Mesendoderm (in vitro differentiated cells): ENCODE data around the gene CLDN9.

Source experiments
- DNase-seq: peaks from one replicate; pipeline ENCODE4 v3.0.0; 2013
- H2AK5ac ChIP-seq: 2 replicates; pipeline ENCODE4 v1.6.1; 2013; ENCODE audit warnings: low read length, inconsistent platforms
- H2BK120ac ChIP-seq: 2 replicates; pipeline ENCODE4 v1.6.1; 2013; ENCODE audit warnings: low read depth, mild to moderate bottlenecking, low read length, moderate library complexity, mixed read lengths
- H2BK15ac ChIP-seq: replicated peaks from 2 replicates; pipeline ENCODE4 v1.6.1; 2013; ENCODE audit warnings: low read depth, mild to moderate bottlenecking, moderate library complexity
- H2BK5ac ChIP-seq: 2 replicates; pipeline ENCODE4 v1.6.1; 2013; ENCODE audit warnings: low read length, inconsistent platforms
- H3K18ac ChIP-seq: 2 replicates; pipeline ENCODE4 v1.6.1; 2013; ENCODE audit warnings: mild to moderate bottlenecking, low read length, mixed read lengths
- H3K23ac ChIP-seq: one replicate; pipeline ENCODE4 v1.6.1; 2013; ENCODE audit warnings: low read length
- H3K27ac ChIP-seq: 2 replicates; pipeline ENCODE4 v1.5.1; 2013; ENCODE audit warnings: low read depth, mild to moderate bottlenecking, inconsistent platforms, low read length, moderate library complexity
- H3K27me3 ChIP-seq: 2 replicates; pipeline ENCODE4 v1.6.1; 2013; ENCODE audit warnings: low read length, control low read depth, mild to moderate bottlenecking, inconsistent platforms; ENCODE audit not compliant: insufficient read depth, poor library complexity
- H3K36me3 ChIP-seq: 2 replicates; pipeline ENCODE4 v1.6.1; 2013; ENCODE audit warnings: low read length, inconsistent platforms; ENCODE audit not compliant: control insufficient read depth, insufficient read depth
- H3K4ac ChIP-seq: one replicate; pipeline ENCODE4 v1.6.1; 2013; ENCODE audit warnings: low read depth, mild to moderate bottlenecking, low read length, moderate library complexity
- H3K4me1 ChIP-seq: 2 replicates; pipeline ENCODE4 v1.6.1; 2013; ENCODE audit warnings: low read depth, low read length, inconsistent platforms; ENCODE audit not compliant: control insufficient read depth
- H3K4me2 ChIP-seq: 2 replicates; pipeline ENCODE4 v1.6.1; 2013; ENCODE audit warnings: low read length
- H3K4me3 ChIP-seq: 2 replicates; pipeline ENCODE4 v1.5.1; 2013; ENCODE audit warnings: mild to moderate bottlenecking, low read length
- H3K56ac ChIP-seq: one replicate; pipeline ENCODE4 v1.6.1; 2013; ENCODE audit warnings: low read length
- H3K79me1 ChIP-seq: 2 replicates; pipeline ENCODE4 v1.6.1; 2013; ENCODE audit warnings: low read length, inconsistent platforms
- H3K79me2 ChIP-seq: 2 replicates; pipeline ENCODE4 v1.6.1; 2013; ENCODE audit warnings: mild to moderate bottlenecking, low read length; ENCODE audit not compliant: control insufficient read depth, insufficient read depth
- H3K9ac ChIP-seq: 2 replicates; pipeline ENCODE4 v1.6.1; 2013; ENCODE audit warnings: low read length, inconsistent platforms
- H4K5ac ChIP-seq: one replicate; pipeline ENCODE4 v1.6.1; 2013; ENCODE audit warnings: low read length
- H4K8ac ChIP-seq: one replicate; pipeline ENCODE4 v1.6.1; 2013; ENCODE audit warnings: low read depth, mild to moderate bottlenecking, control low read depth, low read length, moderate library complexity
- WGBS: extraction: QIAGEN DNeasy Blood & Tissue Kit; methylation state at CpG from one replicate; pipeline ENCODE4 v1.1.7; 2013; ENCODE audit warnings: low lambda C conversion rate, missing lambda C conversion rate; ENCODE audit not compliant: insufficient coverage; ENCODE audit errors: extremely low coverage; 5-methylcytosine and 5-hydroxymethylcytosine counted together

The CLDN9 gene

GRCh38 chr16:3042376-3042775 is 29.7 kb downstream of the CLDN9 start:
- Histone ChIP-seq H4K8ac (no peak overlapping the region), H3K79me1 (no peaks in the 10 kb centered on the region), H3K79me2 (no peaks in the 10 kb centered on the region), H3K23ac (no peak overlapping the region), H3K27me3 (peaks cover 4% of the 10 kb centered on the region), H3K4ac (no peak overlapping the region), H3K4me2 (no peak overlapping the region), H4K5ac (no peak overlapping the region), H2BK5ac (no peak overlapping the region), H2BK15ac (no peak overlapping the region), H3K18ac (no peak overlapping the region), H3K9ac (no peak overlapping the region), H3K27ac (no peak overlapping the region), H3K4me3 (no peak overlapping the region), H3K4me1 (no peaks in the 10 kb centered on the region), H2AK5ac (no peak overlapping the region), H3K56ac (no peak overlapping the region), H2BK120ac (no peak overlapping the region), H3K36me3 (no peaks in the 10 kb centered on the region)
- no peak for DNase-seq
- WGBS = no CpG with 5 or more reads among the region's 3 CpGs

GRCh38 chr16:3044708-3045107 is 32.0 kb downstream of the CLDN9 start:
- Histone ChIP-seq H3K4me2 (no peak overlapping the region), H3K27me3 (peaks cover 4% of the 10 kb centered on the region), H3K9ac (no peak overlapping the region), H2BK120ac (no peak overlapping the region), H3K27ac (no peak overlapping the region), H3K56ac (no peak overlapping the region), H3K4ac (no peak overlapping the region), H3K18ac (no peak overlapping the region), H2BK5ac (no peak overlapping the region), H4K8ac (no peak overlapping the region), H3K23ac (no peak overlapping the region), H3K79me1 (no peaks in the 10 kb centered on the region), H3K36me3 (no peaks in the 10 kb centered on the region), H3K4me1 (no peaks in the 10 kb centered on the region), H2BK15ac (no peak overlapping the region), H3K4me3 (no peak overlapping the region), H4K5ac (no peak overlapping the region), H2AK5ac (no peak overlapping the region), H3K79me2 (no peaks in the 10 kb centered on the region)
- no CpG with 5 or more reads among the region's 6 CpGs for WGBS
- no peak for DNase-seq

- WGBS = no CpG with 5 or more reads among the region's 86 CpGs
- no peaks in the 10 kb centered on the region for H3K79me2 ChIP-seq
- H4K5ac ChIP-seq = no peak within 1 kb of the TSS
- peak; percentile 26 for DNase-seq
- H2BK5ac ChIP-seq = no peak within 1 kb of the TSS
- H3K4ac ChIP-seq = peak within 1 kb of the TSS; percentile 83
- H3K56ac ChIP-seq = peak within 1 kb of the TSS; percentile 87
- H3K9ac ChIP-seq = peak within 1 kb of the TSS; percentile 74
- H3K36me3 ChIP-seq = no peaks in the 10 kb centered on the region
- peak within 1 kb of the TSS; percentile 1 for H3K23ac ChIP-seq
- no peak within 1 kb of the TSS for H2AK5ac ChIP-seq
- no peaks in the 10 kb centered on the region for H3K4me1 ChIP-seq
- peak within 1 kb of the TSS; percentile 76 for H2BK120ac ChIP-seq
- H3K4me3 ChIP-seq = peak within 1 kb of the TSS; percentile 43
- H3K79me1 ChIP-seq = no peaks in the 10 kb centered on the region
- H4K8ac ChIP-seq = no peak within 1 kb of the TSS
- H3K4me2 ChIP-seq = peak within 1 kb of the TSS; percentile 81
- H3K27ac ChIP-seq = peak within 1 kb of the TSS; percentile 20
- H3K18ac ChIP-seq = peak within 1 kb of the TSS; percentile 81
- H3K27me3 ChIP-seq = peaks cover 4% of the 10 kb centered on the region
- H2BK15ac ChIP-seq = no peak within 1 kb of the TSS
Observed at GRCh38 chr16:3045758-3046640, 33.3 kb downstream of the CLDN9 start, which contains the start of gene MMP25. MMP25 (plus strand) TSS chr16:3046561; CDS start chr16:3046918, 357 bp downstream.

GRCh38 chr16:3046641-3047386 is 34.1 kb downstream of the CLDN9 start:
- no peak overlapping the region for H4K8ac ChIP-seq
- peaks cover 4% of the 10 kb centered on the region for H3K27me3 ChIP-seq
- no peaks in the 10 kb centered on the region for H3K79me2 ChIP-seq
- DNase-seq = no peak
- H2BK120ac ChIP-seq = peak overlapping the region; percentile 76
- no CpG with 5 or more reads among the region's 54 CpGs for WGBS
- H2BK15ac ChIP-seq = no peak overlapping the region
- H3K4me3 ChIP-seq = peak overlapping the region; percentile 35
- H3K56ac ChIP-seq = peak overlapping the region; percentile 87
- no peaks in the 10 kb centered on the region for H3K4me1 ChIP-seq
- H3K36me3 ChIP-seq = no peaks in the 10 kb centered on the region
- H3K4me2 ChIP-seq = peak overlapping the region; percentile 75
- peak overlapping the region; percentile 83 for H3K4ac ChIP-seq
- H2BK5ac ChIP-seq = no peak overlapping the region
- H3K18ac ChIP-seq = peak overlapping the region; percentile 81
- no peak overlapping the region for H3K27ac ChIP-seq
- peak overlapping the region; percentile 70 for H3K9ac ChIP-seq
- no peaks in the 10 kb centered on the region for H3K79me1 ChIP-seq
- H4K5ac ChIP-seq = no peak overlapping the region
- no peak overlapping the region for H2AK5ac ChIP-seq
- no peak overlapping the region for H3K23ac ChIP-seq

GRCh38 chr16:3047387-3047720 is 34.6 kb downstream of the CLDN9 start:
- no peak overlapping the region for H2BK5ac ChIP-seq
- no CpG with 5 or more reads among the region's 13 CpGs for WGBS
- H4K5ac ChIP-seq = no peak overlapping the region
- H3K23ac ChIP-seq = no peak overlapping the region
- H3K36me3 ChIP-seq = no peaks in the 10 kb centered on the region
- peak overlapping the region; percentile 75 for H3K4me2 ChIP-seq
- H3K79me2 ChIP-seq = no peaks in the 10 kb centered on the region
- no peak overlapping the region for H2BK120ac ChIP-seq
- DNase-seq = peak; percentile 35
- no peaks in the 10 kb centered on the region for H3K4me1 ChIP-seq
- H3K18ac ChIP-seq = no peak overlapping the region
- no peak overlapping the region for H3K4ac ChIP-seq
- no peak overlapping the region for H3K27ac ChIP-seq
- H3K56ac ChIP-seq = no peak overlapping the region
- H4K8ac ChIP-seq = no peak overlapping the region
- H3K27me3 ChIP-seq = peaks cover 4% of the 10 kb centered on the region
- no peak overlapping the region for H2BK15ac ChIP-seq
- no peaks in the 10 kb centered on the region for H3K79me1 ChIP-seq
- peak overlapping the region; percentile 70 for H3K9ac ChIP-seq
- no peak overlapping the region for H3K4me3 ChIP-seq
- no peak overlapping the region for H2AK5ac ChIP-seq
